HL-60 (cell line): ENCODE data around the gene SSH2.

ENCODE experiments used
- DNase-seq, 2 experiments: peaks; one replicate each; pipeline ENCODE4 v3.0.0-alpha.2; 2010 to 2020; ENCODE audit warnings: low read depth in 1 of 2, low spot score in 1 of 2
- H3K27ac ChIP-seq: fragments of 250-450 bp; sonication (Bioruptor Pico); replicated peaks from 2 replicates; pipeline ENCODE4 v1.5.1; 2020; ENCODE audit warnings: mild to moderate bottlenecking, moderate library complexity
- H3K27me3 ChIP-seq: fragments of 250-450 bp; sonication (Bioruptor Pico); 2 replicates; pipeline ENCODE4 v1.5.1; 2021; ENCODE audit warnings: mild to moderate bottlenecking, moderate library complexity; ENCODE audit not compliant: insufficient read depth, poor library complexity, severe bottlenecking
- H3K4me3 ChIP-seq: replicated peaks from 2 replicates; pipeline ENCODE4 v1.5.1; 2011; ENCODE audit warnings: mild to moderate bottlenecking, control low read depth, low read length; ENCODE audit not compliant: insufficient read depth
- CTCF ChIP-seq: IDR thresholded peaks from one replicate; pipeline ENCODE4 v1.5.1; 2011; ENCODE audit warnings: low read length, control low read depth, inconsistent platforms; ENCODE audit not compliant: insufficient read depth
- GABPA ChIP-seq: IDR thresholded peaks from 2 replicates; pipeline ENCODE4 v1.6.1; 2012; ENCODE audit warnings: low read depth
- POLR2AphosphoS5 ChIP-seq: IDR thresholded peaks from 2 replicates; pipeline ENCODE4 v1.6.1; 2012; ENCODE audit warnings: low read depth
- REST ChIP-seq: IDR thresholded peaks from 2 replicates; pipeline ENCODE4 v1.6.1; 2012; ENCODE audit warnings: low read depth; ENCODE audit not compliant: insufficient replicate concordance
- SPI1 ChIP-seq: IDR thresholded peaks from 2 replicates; pipeline ENCODE4 v1.6.1; 2012; ENCODE audit warnings: low read depth, mild to moderate bottlenecking, borderline replicate concordance

The SSH2 gene

GRCh38 chr17:29613856-29614255 lies 316.2 kb downstream of the SSH2 start:
- Histone ChIP-seq H3K27ac (no peak overlapping the region), H3K4me3 (no peak overlapping the region), H3K27me3 (peaks cover 8% of the 10 kb centered on the region)
- DNase-seq, result no peak
- no peak for TF ChIP-seq REST
- TF ChIP-seq CTCF, result no peak
- TF ChIP-seq POLR2AphosphoS5, result no peak
- TF ChIP-seq SPI1, result no peak
- TF ChIP-seq GABPA, result no peak

GRCh38 chr17:29613352-29613837 lies 316.6 kb downstream of the SSH2 start:
- Histone ChIP-seq H3K27me3 (peaks cover 8% of the 10 kb centered on the region), H3K4me3 (no peak overlapping the region), H3K27ac (no peak overlapping the region)
- TF ChIP-seq REST, result no peak
- no peak for TF ChIP-seq SPI1
- TF ChIP-seq GABPA, result no peak
- no peak for TF ChIP-seq POLR2AphosphoS5
- TF ChIP-seq CTCF, result peak; percentile 14
- peak in 1 of 2 experiments; percentile 72 for DNase-seq

- Histone ChIP-seq H3K4me3 (no peak overlapping the region), H3K27ac (no peak overlapping the region), H3K27me3 (peaks cover 8% of the 10 kb centered on the region)
- TF ChIP-seq CTCF (no peak), GABPA (no peak), SPI1 (no peak), POLR2AphosphoS5 (no peak), REST (no peak)
- DNase-seq, result no peak
Observed at GRCh38 chr17:29612404-29613280, 317.4 kb downstream of the SSH2 start.
